MM.1S (cell line): ENCODE results near the gene TLCD3B.

Experiments used
- CTCF ChIP-seq: fragments of 300-600 bp; sonication (generic); IDR thresholded peaks from 2 replicates; pipeline ENCODE4 v1.5.1; 2016; ENCODE audit warnings: antibody characterized with exemption, low read length, mixed read lengths
- EZH2 ChIP-seq: fragments of 300-600 bp; sonication (generic); optimal IDR thresholded peaks from 2 replicates; pipeline ENCODE3; 2017; ENCODE audit warnings: low read depth, mild to moderate bottlenecking, antibody characterized with exemption, low read length, mixed read lengths
- EZH2phosphoT487 ChIP-seq: fragments of 300-600 bp; sonication (generic); IDR thresholded peaks from 2 replicates; pipeline ENCODE4 v1.6.1; 2018; ENCODE audit warnings: antibody characterized with exemption, low read length

GRCh38 chr16:30031477-30031918 lies 427 bp upstream of the TLCD3B start:
- TF ChIP-seq CTCF (no peak), EZH2 (no peak), EZH2phosphoT487 (no peak)
